ENCODE measurements around the gene VN1R5.

DNA sequence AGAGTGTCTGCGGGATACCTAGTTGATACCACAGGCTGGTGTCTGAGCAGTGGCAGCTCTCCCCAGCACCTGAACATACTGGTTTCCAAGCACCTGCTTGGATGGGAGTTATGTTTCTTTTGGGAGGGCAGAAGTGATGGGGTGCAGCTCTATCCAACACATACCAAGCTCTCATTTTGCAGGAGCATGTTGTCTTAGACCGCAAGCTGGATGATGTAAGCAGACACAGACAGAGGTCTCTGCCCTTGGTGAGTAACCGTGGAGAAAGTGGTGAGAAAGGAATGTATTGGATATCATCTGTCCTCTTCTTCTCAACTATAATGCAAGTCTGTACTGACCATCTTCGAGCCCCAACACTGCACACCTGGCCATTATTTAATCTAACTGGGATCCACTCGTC is 38.4 kb downstream of the VN1R5 start:
- TF ChIP-seq, protein P1, sequence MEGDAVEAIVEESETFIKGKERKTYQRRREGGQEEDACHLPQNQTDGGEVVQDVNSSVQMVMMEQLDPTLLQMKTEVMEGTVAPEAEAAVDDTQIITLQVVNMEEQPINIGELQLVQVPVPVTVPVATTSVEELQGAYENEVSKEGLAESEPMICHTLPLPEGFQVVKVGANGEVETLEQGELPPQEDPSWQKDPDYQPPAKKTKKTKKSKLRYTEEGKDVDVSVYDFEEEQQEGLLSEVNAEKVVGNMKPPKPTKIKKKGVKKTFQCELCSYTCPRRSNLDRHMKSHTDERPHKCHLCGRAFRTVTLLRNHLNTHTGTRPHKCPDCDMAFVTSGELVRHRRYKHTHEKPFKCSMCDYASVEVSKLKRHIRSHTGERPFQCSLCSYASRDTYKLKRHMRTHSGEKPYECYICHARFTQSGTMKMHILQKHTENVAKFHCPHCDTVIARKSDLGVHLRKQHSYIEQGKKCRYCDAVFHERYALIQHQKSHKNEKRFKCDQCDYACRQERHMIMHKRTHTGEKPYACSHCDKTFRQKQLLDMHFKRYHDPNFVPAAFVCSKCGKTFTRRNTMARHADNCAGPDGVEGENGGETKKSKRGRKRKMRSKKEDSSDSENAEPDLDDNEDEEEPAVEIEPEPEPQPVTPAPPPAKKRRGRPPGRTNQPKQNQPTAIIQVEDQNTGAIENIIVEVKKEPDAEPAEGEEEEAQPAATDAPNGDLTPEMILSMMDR (IDR thresholded peaks at IDR 0.05), result no peak
- TF ChIP-seq POLR2AphosphoS5 (IDR thresholded peaks at IDR 0.05), result no peak
- no peak for TF ChIP-seq EP300 (IDR thresholded peaks at IDR 0.05)
